Measurements from ENCODE around the gene CPSF6.

GRCh38 chr12:69321351-69321750 lies 82.0 kb downstream of the CPSF6 start:
- TF ChIP-seq CTCF (IDR thresholded peaks at IDR 0.05) (no peak), POLR2A (IDR thresholded peaks at IDR 0.05) (no peak)
